Measurements from ENCODE around the gene DOCK2. TPM values are rescaled to one million over a fixed set of nuclear protein-coding genes. Genes with fewer than 3 reads are reported as not detected.
"Not testable (repeated sequence)": the region's sequence is repeated elsewhere in the genome, so short reads cannot be mapped to it uniquely, and the experiment has no call there.

DOCK2 gene
- total RNA-seq, 1 donor from 2014 or later: 21.6 TPM

DNA sequence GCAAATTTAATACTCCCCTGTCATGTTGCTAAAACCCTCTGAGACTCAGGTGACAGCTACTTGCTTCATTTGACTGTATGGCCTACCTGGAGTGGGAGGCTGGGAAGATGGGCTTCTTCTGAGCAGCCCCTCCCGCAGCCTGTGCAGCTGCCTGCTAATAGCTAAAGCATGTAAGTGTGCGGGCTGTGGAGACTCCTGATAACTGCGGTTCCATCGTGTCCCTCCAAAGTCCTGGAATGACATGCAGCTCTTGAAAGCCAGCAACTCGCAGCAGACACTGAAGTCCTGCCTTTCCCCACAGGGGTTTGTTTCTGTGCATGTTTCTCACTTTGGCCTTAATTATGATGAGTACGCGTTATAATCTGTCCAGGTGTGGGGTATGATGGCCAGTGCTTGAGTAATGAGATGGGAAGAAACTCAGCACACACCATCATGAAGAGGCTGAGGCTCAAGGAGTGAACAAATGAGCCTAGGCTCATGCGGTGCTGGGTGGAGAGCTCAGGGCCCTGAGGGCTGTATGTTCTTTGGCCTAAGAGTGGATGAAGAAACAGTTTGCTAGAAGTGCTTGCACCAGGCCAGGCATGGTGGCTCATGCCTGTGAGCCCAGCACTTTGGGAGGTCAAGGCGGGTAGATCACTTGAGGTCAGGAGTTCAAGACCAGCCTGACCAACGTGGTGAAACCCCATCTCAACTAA lies 119.1 kb downstream of the DOCK2 start:
- no peak for DNase-seq (ENCODE audit: low spot score)

DNA sequence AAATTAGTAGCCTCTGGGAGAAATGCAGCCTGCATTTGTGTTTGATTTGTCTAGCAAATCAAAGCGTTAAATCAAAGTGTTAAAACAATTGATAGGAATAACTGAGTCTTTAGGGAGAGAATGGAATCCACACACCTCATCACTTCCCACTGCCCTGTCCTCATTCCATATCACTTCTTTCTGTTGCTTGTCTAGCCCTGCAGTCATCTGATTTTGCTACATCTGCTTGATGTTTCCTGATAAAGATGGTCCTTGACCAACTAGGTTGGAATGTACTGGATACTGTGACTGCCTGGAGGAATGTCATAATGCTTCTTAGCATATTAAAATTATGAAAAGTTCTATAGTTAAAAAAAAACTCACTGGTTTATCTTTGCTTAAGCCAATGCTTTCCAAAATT lies 119.9 kb downstream of the DOCK2 start:
- no peak for DNase-seq (ENCODE audit: low spot score)

DNA sequence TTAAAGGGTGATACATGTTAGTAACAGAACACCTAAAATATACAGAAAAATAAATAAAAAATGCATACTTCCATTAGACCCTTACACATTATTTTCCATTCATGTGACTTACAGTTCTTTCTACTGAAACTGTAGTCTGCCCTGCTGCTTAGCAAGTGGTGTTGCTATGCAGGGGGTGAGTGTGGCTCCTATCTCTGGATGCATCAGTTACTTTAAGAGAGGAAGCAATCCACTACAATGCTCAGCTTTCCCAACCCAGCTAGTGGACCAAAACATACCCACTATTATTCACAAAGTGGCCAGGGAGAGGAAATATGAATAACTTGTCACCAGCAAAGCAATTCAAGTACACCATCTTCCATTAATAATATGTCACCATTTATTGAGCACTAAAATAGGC lies 121.8 kb downstream of the DOCK2 start:
- DNase-seq (ENCODE audit: low spot score): no peak

DNA sequence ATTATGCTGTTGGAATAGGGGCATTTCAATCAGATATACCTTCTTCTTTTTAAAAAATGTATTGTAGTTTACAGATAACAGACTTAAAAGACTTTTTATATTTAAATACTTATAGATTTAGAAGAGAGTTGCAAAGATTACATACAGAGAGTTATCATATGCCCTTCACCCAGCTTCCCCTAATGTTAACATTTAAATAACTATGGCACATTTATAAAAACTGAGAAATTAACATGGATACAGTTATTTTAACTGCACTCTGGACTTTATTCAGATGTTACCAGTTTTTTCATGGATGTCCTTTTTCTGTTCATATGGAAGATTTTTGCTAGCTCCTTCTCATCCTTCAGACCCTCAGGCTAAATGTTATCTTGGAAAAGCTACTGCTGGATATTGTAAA lies 123.2 kb downstream of the DOCK2 start:
- DNase-seq (ENCODE audit: low spot score): no peak

DNA sequence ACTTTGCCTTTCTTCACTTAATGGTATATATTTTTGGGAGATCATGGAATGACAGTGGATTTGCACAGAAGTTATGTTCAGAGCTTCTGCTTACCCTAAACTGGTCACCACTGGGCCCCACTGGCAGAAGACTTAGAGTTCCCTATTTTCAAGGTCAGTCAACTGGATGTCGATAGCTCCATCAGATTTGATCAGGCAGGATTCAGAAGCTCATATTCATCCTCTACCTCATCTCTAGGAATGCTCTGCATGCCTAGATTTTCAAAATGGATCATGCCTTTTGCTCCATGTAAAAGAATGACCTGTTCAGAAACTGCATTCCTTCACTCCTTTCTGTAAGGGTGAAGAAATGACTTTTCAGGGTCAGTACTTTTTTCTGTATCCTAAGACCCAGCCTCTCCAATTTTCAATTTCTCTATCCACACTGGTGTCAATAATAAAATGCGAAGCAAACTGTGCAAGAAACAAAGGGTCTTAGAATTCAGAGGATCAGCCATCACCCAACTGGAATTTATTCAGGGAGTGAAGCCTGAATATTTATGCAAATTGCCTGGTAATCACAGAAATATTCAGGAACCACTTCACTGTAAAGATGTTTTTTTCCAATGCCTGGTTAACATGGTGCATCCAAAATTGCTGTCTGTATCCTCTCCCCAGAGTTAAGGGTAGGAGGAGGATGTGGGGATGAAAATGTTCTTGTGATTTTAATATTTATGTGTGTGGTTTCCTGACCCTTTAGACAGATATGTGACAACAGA lies 125.4 kb downstream of the DOCK2 start:
- DNase-seq (ENCODE audit: low spot score): no peak

DNA sequence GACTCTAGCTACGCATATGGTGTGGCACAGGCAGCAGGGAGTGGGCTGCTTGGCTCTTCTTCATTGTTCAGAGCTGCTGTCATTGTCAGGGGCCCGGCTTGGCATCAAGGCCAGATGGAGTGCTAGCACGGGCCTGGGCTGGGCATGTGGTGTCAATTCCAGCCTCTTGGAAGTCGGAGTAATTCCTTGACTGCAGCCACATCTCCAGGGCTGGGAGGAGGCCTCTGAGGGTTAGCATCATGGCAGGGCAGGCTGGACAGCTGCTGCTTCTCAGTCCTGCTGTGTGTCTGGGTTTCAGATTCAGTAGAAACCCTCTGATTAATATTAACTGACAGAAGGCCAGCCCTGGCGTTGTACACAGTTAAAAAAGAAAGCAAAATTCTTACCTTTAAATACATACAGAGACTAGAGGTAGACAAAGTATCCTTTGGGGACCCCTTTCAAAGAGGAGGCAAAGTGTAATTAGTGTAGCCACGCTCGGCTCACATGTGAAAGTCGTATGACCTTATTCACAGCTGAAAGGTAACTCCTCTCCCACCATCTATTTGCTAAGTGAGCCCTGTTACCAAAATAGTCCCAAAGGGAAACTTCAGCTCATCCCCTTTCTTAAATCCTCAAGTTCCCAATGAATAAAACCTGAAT lies 126.4 kb downstream of the DOCK2 start:
- no peak for DNase-seq (ENCODE audit: low spot score)

DNA sequence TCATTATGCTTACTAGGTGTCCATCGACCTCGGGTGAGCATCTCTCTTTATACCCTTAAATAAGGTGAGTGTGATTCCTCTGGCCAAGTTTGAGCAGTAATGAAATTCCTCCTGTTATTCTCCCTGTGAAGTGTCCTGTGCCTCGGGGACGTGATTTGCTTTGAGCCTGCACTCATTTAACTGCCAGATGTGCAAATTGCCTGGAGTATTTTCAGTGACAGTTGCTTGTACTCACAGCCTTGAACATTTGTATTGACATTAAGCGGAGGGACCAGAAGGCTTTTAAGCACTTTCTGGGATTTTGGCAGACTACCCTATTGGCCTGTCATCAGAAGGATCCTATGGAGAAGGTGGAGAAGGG lies 126.9 kb downstream of the DOCK2 start:
- no peak for DNase-seq (ENCODE audit: low spot score)

DNA sequence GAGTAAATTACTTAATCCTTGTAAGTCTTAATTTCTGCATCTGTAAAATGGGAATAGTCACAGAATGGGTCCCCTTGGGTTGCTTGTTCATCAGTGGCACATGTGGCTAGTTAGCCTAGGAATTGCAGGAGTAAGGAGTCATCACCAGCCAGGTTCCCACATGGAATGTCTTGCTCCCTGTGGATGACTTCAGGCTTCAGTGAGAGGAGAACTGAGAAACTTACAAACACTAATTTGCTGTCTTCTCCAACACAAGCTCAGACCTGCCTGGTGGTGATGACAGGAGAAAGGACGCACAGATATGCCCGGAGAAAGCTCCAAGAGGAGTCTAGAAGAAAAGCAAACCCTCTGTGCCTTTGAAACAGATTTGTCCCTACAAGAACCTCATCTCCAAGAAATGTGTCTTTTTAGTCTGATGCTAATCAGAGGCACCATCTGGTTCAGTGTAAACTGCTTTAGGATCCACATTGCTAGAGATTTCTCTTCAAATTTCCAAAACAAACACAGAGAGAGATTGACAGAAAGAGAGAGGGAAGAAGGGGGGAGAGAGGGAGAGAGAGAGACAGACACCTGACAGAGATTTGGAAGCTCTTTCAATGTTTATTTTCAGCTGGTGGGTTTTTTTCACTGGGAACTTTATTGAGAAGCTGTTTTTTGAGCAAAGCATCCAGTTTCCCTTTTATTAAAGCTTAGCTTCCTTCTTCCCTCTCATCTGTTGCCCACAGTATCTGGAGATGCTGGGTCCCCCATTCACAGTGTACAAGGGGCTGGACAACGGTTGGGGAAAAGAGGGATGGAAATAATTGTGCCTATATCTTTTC lies 128.3 kb downstream of the DOCK2 start:
- no peak for DNase-seq (ENCODE audit: low spot score)

DNA sequence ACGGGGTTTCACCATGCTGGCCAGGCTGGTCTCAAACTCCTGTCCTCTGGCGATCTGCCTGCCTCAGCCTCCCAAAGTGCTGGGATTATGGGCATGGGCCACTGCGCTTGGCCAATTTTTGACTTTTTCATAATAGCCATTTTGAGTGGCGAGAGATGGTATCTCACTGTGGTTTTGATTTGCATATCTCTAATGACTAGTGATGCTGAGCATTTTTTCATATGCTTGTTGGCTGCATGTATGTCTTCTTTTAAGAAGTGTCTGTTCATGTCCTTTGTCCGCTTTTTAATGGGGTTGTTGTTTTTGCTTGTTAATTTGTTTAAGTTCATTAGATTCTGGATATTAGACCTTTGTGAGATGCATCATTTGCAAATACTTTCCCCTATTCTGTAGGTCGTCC lies 129.9 kb downstream of the DOCK2 start:
- not testable (repeated sequence) for DNase-seq (ENCODE audit: low spot score)

DNA sequence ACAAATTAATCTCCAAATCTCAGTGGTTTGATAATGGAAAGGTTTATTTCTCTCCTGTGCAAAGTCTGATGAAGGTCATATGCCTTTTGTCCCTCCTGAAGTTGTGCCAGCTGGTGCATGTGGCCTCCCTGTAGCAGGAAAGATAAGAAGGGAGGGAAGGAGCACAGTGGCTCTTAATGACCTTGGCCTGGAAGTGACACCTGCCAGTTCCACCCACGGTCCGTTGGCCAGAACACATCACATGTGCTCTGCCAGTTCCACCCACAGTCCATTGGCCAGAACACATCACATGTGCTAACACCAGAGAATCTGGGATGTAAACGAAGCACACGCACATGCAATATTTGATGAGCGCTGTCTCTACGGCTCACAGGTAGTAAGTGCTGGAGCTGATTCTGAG lies 130.9 kb downstream of the DOCK2 start:
- DNase-seq (ENCODE audit: low spot score): no peak

DNA sequence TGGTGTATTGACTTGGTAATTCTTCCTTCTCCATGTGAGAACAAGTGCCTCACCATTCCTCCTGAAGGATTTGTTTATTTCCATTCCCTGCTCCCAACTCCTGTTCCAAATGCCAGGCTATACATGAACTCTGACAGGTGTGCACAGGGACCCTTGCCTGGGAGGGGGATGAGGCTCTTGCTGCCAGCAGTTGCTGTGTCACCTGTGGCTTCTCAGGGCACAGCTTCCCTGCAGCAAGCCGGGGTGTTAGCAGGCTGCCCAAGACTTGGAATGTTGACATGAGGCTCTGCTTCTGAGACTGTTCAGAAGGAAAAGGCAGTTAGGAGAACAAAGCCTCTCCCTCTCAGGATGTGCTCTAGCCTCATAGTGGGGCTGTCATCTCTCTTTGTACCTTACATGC lies 131.3 kb downstream of the DOCK2 start:
- no peak for DNase-seq (ENCODE audit: low spot score)

DNA sequence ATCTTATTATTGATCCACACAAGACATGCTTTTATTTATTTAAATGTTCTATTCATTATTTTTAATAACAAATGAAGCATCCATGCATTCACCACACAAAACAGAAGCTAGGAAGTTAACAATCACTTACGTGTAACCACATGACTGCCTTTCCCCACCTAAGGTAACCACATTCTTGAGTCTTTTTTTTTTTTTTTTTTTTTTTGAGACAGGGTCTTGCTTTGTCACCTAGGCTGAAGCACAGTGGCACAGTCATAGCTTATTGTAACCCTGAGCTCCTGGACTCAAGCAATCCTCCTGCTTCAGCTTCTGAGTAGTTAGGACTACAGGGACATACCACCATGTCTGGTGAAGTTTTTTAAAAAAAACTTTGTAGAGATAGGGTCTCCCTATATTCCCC lies 133.0 kb downstream of the DOCK2 start:
- no peak for DNase-seq (ENCODE audit: low spot score)

DNA sequence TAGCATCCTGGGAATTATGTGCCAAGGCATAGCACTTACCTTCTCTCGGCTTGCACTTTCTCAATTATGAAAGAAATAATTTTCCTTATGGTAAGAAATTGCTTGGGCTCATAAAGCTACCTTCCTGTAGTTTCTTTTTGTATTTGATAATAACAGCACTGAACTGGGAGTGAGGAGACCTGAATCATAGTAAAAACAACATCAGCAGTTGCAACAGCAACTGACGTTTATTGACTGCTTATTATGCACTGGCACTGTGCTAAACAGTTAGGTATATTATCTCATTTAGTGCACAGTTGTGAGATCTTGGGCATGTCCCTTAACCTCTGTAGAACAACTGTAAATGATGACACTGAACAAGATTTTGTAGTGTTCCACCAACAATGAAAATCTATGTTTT lies 135.2 kb downstream of the DOCK2 start:
- no peak for DNase-seq (ENCODE audit: low spot score)

DNA sequence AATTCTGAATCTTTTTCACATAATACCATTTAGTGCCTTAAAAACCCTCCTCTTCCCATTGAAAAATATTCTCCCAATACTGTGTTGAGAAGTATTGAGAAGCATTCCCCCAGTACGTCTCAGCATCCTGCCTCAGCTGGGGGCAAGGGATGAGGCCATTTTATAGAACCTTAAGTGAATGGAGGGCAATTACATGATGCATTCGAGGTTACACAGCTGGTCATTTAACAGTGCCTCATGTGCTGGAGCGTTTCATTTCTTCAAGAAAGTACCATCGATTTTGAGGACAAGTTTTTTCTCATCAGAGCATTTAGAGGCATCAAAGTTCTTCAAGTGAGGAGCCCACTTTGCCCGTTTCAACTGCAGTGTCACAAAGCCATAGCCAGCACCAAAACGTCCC lies 135.6 kb downstream of the DOCK2 start:
- no peak for DNase-seq (ENCODE audit: low spot score)

DNA sequence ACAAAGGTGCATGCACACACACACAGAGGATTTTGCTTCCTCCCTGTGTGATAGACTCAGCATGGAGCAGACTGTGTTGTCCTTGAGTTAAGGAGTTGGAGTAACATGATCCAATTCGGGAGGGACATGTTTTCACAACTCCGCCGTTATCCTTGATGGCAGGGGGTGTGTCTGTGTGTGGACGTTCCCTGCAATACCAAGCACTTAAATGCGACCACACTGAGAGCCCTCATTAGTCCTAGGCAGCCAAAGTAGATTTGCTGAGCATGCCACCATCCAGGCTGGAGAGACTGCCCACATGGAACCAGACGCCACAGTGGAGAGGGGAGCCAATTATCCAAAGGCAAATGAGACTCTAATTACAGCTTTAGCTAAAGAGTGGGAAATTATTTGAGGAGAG lies 140.1 kb downstream of the DOCK2 start:
- DNase-seq (ENCODE audit: low spot score): no peak

DNA sequence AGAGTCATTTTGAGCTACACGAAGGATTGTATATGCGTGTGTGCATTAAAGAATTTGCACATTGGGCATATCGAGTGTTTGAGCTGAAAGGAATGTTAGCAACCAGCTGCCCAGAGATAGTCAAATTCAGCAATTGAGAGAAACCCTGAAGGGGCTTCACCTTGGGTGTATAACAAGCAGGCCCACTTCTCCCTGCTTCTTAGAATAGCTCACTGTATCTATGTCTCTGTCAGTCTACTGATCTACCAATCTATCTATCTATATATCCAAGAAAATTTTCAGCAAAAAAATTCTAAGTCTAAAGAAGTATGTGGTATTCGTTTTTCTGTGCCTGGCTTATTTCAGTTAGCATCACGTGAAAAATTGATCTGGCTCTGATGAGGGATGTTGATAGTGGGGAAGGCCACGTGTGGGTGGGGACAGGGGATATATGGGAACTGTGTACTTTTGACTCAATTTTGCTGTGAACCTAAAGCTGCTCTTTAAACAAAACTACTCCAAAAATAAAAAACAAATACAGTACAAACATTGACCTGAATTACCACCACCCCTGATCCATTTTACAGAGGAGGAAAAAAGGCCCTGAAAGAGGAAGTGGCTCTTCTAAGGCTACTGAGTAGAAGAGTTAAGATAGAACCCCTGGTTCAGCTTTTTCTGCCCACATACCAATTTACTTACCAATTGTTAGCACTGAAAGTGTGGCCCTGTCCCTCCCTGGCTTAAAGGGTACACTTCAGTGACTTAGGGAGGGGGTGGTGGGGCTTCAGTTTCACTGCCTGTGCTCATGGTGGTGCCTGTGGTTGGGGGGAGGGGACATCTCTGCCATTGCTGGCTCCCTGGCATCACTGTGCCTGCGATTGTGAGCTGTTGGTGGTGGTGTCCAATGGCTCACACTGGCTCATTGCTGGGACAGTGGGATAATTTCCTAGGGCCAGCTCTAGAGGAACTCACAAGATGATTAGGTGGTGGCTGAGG lies 141.8 kb downstream of the DOCK2 start:
- DNase-seq (ENCODE audit: low spot score): no peak

DNA sequence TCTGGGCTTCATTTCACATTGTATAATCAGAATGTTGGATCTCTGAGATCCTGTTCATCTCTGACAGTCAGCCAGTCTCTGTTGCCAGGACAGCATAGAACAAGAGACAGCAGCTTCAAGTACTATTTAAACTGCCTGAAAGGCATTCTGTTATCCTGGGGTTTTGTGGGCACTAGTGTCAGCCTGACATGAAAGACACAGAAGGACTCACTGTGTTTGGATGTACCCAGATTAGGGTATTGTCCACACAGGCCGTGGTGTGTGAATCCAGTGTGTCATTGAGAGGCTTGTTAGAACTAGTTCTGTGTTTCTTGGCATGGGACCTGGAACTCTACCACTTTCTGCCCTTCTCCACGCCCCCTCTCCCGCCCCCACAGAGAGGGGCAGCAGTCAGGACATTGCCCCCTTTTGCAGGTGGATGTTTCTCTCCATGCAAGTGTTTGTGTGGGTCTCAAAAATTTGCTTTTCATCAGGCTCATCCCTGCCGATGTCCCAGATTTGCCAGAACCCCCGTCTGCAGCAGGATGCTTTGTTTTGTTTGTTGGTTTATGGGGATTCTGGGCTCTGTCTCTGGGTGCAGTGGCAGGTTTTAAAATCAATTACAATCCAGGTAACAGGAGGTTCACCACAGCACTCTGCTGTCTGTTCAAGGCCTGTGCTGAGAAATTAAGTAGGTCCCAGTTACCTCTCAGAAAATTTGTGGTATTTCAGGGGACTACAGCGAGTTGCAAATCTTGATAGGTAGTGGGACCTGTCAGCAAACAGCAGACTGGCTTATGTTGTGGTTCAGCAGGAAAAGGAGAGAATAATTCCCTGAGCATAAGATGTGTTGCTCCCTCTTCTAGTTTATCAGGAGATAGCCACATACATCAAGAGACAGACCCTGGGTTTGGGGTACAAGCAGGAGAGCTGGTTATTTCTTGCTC lies 144.6 kb downstream of the DOCK2 start:
- no peak for DNase-seq (ENCODE audit: low spot score)

DNA sequence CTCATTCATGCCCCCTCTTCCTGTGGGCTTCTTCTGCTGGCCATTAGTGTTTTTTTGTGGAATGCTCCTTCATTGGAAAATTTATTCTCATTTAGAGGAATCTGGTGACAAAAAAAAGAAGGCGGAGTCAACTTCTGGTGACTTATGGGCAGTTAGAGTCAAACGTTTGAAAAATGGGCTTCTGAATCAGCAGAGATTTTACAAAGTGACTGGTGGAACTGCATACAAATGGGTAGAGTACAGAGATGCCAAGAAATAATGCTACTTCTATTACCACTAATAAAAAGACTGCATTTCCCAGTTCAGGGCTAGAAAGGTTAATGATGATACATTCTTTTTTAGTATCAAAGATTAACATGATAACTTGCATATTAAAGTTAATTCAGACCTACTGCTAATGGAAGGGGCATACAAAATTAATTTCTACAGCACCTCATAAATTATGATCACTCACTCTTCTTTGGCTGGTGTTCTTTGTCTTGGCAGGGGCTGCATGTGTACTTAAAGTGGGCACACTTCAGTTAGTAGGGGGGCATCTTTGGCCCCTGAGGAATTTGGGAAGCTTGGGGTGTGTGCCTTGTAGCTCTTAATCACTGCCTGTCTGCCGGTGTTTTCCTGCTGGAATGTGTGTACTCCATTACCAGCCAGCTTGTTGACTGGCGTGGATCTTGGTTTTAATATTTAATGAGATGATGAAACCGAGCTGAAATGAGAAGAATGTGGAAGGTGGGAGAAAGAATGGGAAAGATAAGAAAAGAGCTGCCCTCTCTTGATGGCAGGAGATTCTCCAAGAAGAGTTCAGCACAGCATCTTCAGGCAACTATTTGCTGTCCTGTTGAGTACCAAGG lies 148.9 kb downstream of the DOCK2 start:
- DNase-seq (ENCODE audit: low spot score): no peak

DNA sequence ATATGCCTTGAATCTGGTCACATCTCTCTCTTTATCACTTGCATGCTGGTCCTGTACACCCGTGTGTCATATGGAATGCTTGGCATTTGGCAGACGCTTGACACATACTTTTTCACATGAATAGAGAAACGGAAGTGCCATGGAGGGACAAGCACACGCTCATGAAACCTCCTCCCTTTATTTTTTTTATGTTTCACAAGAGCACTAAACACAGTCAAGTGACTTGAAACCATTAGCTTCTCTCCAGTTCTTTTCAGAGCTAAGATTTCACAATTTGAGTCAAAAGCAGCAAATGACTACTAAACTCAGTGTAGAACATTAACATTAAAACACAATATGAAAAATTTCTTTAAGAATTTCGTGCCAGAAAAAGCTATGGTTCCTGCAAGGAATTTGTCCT lies 151.1 kb downstream of the DOCK2 start:
- no peak for DNase-seq (ENCODE audit: low spot score)
